Fibroblast of skin of abdomen (primary cell): Measurements from ENCODE around the gene BEAN1.
A peak's percentile ranks its signal among the peaks of the same experiment; 100 is the strongest.

Experiments
- DNase-seq: peaks from one replicate; pipeline ENCODE4 v3.0.0-alpha.2; 2013

The BEAN1 gene

GRCh38 chr16:66471264-66471663, 44.2 kb downstream of the BEAN1 start:
- DNase-seq: no peak

GRCh38 chr16:66471716-66472393, 44.8 kb downstream of the BEAN1 start:
- DNase-seq: no peak

GRCh38 chr16:66473051-66473571, 46.0 kb downstream of the BEAN1 start:
- no peak for DNase-seq

GRCh38 chr16:66473654-66474519, 46.8 kb downstream of the BEAN1 start:
- no peak for DNase-seq

GRCh38 chr16:66474750-66475199, 47.7 kb downstream of the BEAN1 start:
- DNase-seq: no peak

GRCh38 chr16:66475232-66475631, 48.1 kb downstream of the BEAN1 start:
- no peak for DNase-seq

GRCh38 chr16:66476328-66477027, 49.4 kb downstream of the BEAN1 start:
- DNase-seq: no peak

- DNase-seq: no peak
These were observed 50.0 kb downstream of the BEAN1 start for GRCh38 chr16:66477028-66477515.

GRCh38 chr16:66478733-66479511, 51.8 kb downstream of the BEAN1 start:
- DNase-seq: peak; percentile 39

GRCh38 chr16:66479661-66480264, 52.7 kb downstream of the BEAN1 start:
- no peak for DNase-seq

- DNase-seq: no peak
These were observed 53.4 kb downstream of the BEAN1 start for GRCh38 chr16:66480265-66481080.

- DNase-seq: no peak
These were observed 54.2 kb downstream of the BEAN1 start for GRCh38 chr16:66481081-66481942.

GRCh38 chr16:66481943-66482390, 54.9 kb downstream of the BEAN1 start:
- DNase-seq: no peak

- DNase-seq: peak; percentile 67
These were observed 56.8 kb downstream of the BEAN1 start for GRCh38 chr16:66483689-66484452.

GRCh38 chr16:66484453-66485213, 57.5 kb downstream of the BEAN1 start:
- no peak for DNase-seq

GRCh38 chr16:66485376-66485775, 58.3 kb downstream of the BEAN1 start:
- no peak for DNase-seq

GRCh38 chr16:66486199-66486772, 59.2 kb downstream of the BEAN1 start:
- DNase-seq: no peak
